ENCODE measurements around the gene CBLN3. TPM values are rescaled to one million over a fixed set of nuclear protein-coding genes. Genes with fewer than 3 reads are reported as not detected.

CBLN3 gene
- total and polyA plus RNA-seq, 4 donors = 1.7 to 4.9 (median 2.0) TPM

DNA sequence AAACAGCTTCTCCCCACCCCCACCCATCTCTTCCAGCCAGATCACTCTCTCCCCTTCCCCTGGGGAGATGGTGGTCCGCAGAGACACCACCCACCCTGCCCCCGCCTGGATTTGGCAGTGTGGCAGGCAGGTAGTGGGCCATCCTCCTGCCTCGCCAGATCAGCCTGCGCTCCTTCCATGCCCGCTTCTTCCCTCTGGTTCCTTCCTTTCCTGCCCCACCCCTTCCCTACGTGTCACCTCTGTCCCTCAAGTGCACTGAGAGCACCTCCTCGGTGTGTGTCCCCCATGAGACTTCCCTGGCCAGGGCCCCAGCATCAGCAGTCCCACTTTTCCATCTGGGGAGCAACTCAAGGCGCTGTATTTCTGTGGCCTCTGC is 30.0 kb downstream of the CBLN3 start:
- peaks cover 0 to 7% (median under 1%) of the 10 kb centered on the region in 4 donors for H3K36me3 ChIP-seq (ENCODE audit: control insufficient read depth in 4 of 4, insufficient read depth in 4 of 4, low read length in 4 of 4)
- H3K4me1 ChIP-seq (ENCODE audit: control insufficient read depth in 5 of 5, insufficient read depth in 5 of 5, low read length in 5 of 5) = peaks cover 5 to 58% (median 28%) of the 10 kb centered on the region in 5 donors
- peaks cover 0 to 2% (median 0%) of the 10 kb centered on the region in 4 donors for H3K9me3 ChIP-seq (ENCODE audit: control insufficient read depth in 4 of 4, insufficient read depth in 3 of 4, low read length in 3 of 4)
- H3K9ac ChIP-seq (ENCODE audit: insufficient read depth in 1 of 2, low read length in 2 of 2) = peak overlapping the region; percentile 65 to 79
- no peak for TF ChIP-seq CTCF (IDR thresholded peaks at IDR 0.05; ENCODE audit: control extremely low read depth, extremely low read depth)
- H3K27me3 ChIP-seq (ENCODE audit: control insufficient read depth in 3 of 3, insufficient read depth in 3 of 3, low read length in 2 of 3) = no peaks in the 10 kb centered on the region
- ATAC-seq (ENCODE audit: insufficient read depth, low FRiP score) (no peak), DNase-seq (no peak)
- peak overlapping the region; percentile 52 to 78 for H3K27ac ChIP-seq (ENCODE audit: low read depth in 1 of 2, low read length in 1 of 2)
- H3K4me3 ChIP-seq = peak overlapping the region; percentile 46
- WGBS, 2 donors = 4 to 16% methylated on average over 8 of the region's 8 CpGs

GRCh38 chr14:24398653-24399446 is 30.6 kb downstream of the CBLN3 start, which contains the start of gene NYNRIN:
NYNRIN (plus strand) TSS chr14:24399003; CDS start chr14:24399247, 244 bp downstream.
- Histone ChIP-seq H3K9ac (ENCODE audit: insufficient read depth in 1 of 2, low read length in 2 of 2) (peak within 1 kb of the TSS; percentile 65 to 79), H3K27ac (ENCODE audit: low read depth in 1 of 2, low read length in 1 of 2) (peak within 1 kb of the TSS; percentile 52 to 78), H3K4me3 (peak within 1 kb of the TSS; percentile 46), H3K36me3 (ENCODE audit: control insufficient read depth in 4 of 4, insufficient read depth in 4 of 4, low read length in 4 of 4) (peaks cover 0 to 5% (median 0%) of the 10 kb centered on the region in 4 donors), H3K9me3 (ENCODE audit: control insufficient read depth in 4 of 4, insufficient read depth in 3 of 4, low read length in 3 of 4) (peaks cover 0 to 2% (median 0%) of the 10 kb centered on the region in 4 donors), H3K4me1 (ENCODE audit: control insufficient read depth in 5 of 5, insufficient read depth in 5 of 5, low read length in 5 of 5) (peaks cover 5 to 58% (median 25%) of the 10 kb centered on the region in 5 donors), H3K27me3 (ENCODE audit: control insufficient read depth in 3 of 3, insufficient read depth in 3 of 3, low read length in 2 of 3) (no peaks in the 10 kb centered on the region)
- 0 to 2% methylated on average over 24 to 56 of the region's 57 CpGs for WGBS, 2 donors
- DNase-seq (peak; percentile 93 to 96 (median 95)), ATAC-seq (ENCODE audit: insufficient read depth, low FRiP score) (peak; percentile 30)
- TF ChIP-seq CTCF (IDR thresholded peaks at IDR 0.05; ENCODE audit: control extremely low read depth, extremely low read depth) = no peak

DNA sequence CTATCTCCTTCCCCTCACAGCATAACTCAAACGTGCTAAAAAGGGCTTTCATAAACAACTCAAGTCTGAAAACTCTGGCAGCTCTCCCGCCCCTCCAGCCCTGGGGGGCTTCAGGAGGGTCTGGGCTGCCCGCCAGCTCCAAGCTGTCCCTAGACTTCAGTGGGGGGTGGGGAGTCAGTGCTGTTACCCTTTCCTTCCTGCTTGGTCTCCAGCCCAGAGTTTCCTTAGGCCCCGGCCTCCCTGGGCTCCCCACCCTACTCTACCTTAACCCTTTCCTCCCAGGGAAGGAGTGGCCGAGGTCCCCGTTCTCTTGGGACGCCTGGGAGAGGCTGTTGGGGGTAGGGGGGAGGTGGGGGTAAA is 31.2 kb downstream of the CBLN3 start:
- ATAC-seq (ENCODE audit: insufficient read depth, low FRiP score) (no peak), DNase-seq (peak; percentile 96 to 99 (median 99))
- Histone ChIP-seq H3K9ac (ENCODE audit: insufficient read depth in 1 of 2, low read length in 2 of 2) (no peak overlapping the region), H3K36me3 (ENCODE audit: control insufficient read depth in 4 of 4, insufficient read depth in 4 of 4, low read length in 4 of 4) (peaks cover 0 to 5% (median 0%) of the 10 kb centered on the region in 4 donors), H3K27me3 (ENCODE audit: control insufficient read depth in 3 of 3, insufficient read depth in 3 of 3, low read length in 2 of 3) (no peaks in the 10 kb centered on the region), H3K27ac (ENCODE audit: low read depth in 1 of 2, low read length in 1 of 2) (peak overlapping the region; percentile 46 to 60), H3K4me1 (ENCODE audit: control insufficient read depth in 5 of 5, insufficient read depth in 5 of 5, low read length in 5 of 5) (peaks cover 5 to 55% (median 25%) of the 10 kb centered on the region in 5 donors), H3K4me3 (no peak overlapping the region), H3K9me3 (ENCODE audit: control insufficient read depth in 4 of 4, insufficient read depth in 3 of 4, low read length in 3 of 4) (peaks cover 0 to 2% (median 0%) of the 10 kb centered on the region in 4 donors)
- WGBS, 2 donors = 11 to 24% methylated on average over 7 of the region's 7 CpGs
- no peak for TF ChIP-seq CTCF (IDR thresholded peaks at IDR 0.05; ENCODE audit: control extremely low read depth, extremely low read depth)
